ENCODE measurements around the gene GOLIM4.
"Not testable (repeated sequence)": the region's sequence is repeated elsewhere in the genome, so short reads cannot be mapped to it uniquely, and the experiment has no call there.

Gene GOLIM4

DNA sequence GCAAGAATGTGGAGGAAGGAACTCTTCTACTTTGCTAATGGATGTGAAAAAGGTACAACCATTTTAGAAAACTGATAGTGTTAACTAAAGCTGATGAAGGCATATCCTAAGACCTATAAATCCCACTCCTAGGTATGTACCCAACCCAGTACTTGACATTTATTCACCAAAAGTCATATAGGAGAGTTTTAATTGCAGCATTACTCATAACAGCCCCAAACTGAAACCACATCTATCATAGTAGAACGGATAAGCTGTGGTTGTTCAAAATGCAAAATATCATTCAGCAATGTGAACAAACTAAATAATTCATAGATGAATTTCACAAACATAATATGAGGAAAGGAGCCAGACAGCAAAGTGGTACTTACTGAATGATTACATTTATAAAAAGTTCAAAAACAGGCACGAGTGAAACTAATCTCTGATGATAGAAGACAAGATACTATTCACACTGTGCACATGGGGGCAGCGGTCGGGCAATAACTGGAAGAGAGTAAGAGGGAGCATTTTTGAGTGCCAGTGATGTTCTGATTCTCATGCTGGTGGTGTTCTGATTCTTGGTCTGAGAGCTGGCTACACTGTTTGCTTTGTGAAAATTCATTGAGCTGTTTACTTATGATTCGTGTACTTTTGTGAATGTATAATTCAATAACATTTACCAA lies 34.3 kb downstream of the GOLIM4 start:
- TF ChIP-seq, protein P1, sequence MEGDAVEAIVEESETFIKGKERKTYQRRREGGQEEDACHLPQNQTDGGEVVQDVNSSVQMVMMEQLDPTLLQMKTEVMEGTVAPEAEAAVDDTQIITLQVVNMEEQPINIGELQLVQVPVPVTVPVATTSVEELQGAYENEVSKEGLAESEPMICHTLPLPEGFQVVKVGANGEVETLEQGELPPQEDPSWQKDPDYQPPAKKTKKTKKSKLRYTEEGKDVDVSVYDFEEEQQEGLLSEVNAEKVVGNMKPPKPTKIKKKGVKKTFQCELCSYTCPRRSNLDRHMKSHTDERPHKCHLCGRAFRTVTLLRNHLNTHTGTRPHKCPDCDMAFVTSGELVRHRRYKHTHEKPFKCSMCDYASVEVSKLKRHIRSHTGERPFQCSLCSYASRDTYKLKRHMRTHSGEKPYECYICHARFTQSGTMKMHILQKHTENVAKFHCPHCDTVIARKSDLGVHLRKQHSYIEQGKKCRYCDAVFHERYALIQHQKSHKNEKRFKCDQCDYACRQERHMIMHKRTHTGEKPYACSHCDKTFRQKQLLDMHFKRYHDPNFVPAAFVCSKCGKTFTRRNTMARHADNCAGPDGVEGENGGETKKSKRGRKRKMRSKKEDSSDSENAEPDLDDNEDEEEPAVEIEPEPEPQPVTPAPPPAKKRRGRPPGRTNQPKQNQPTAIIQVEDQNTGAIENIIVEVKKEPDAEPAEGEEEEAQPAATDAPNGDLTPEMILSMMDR (IDR thresholded peaks at IDR 0.05; ENCODE audit: insufficient read depth, low read length, poor library complexity, severe bottlenecking) = no peak
- DNase-seq (ENCODE audit: extremely low read depth, insufficient read length) = peak; percentile 24
- Histone ChIP-seq H3K4me3 (replicated peaks; ENCODE audit: low read depth, low read length) (peak overlapping the region; percentile 36), H3K27me3 (replicated peaks; ENCODE audit: control insufficient read depth, insufficient read depth, low read length) (no peaks in the 10 kb centered on the region), H3K36me3 (ENCODE audit: control insufficient read depth, insufficient read depth, low read length) (no peaks in the 10 kb centered on the region)

DNA sequence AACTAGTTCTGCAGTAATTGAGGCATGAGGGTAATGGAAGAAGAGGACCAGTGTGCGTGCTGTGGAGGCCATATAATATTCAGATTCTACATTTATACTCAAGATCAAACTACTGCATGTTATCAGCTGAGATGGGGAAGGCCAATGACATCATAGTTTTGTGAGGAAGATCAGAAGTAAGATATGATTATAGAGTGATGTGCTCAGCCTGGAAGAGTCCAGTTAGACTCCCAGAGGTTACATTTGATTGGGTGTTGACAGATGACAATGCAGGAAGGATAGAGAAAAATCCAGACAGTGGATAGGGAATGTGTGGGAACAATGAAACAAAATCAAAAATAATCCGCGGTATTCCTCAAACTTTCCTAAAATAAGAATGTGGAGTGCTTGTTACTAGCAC lies 35.4 kb downstream of the GOLIM4 start:
- Histone ChIP-seq H3K4me3 (replicated peaks; ENCODE audit: low read depth, low read length) (no peak overlapping the region), H3K36me3 (ENCODE audit: control insufficient read depth, insufficient read depth, low read length) (no peaks in the 10 kb centered on the region), H3K27me3 (replicated peaks; ENCODE audit: control insufficient read depth, insufficient read depth, low read length) (no peaks in the 10 kb centered on the region)
- DNase-seq (ENCODE audit: extremely low read depth, insufficient read length) = no peak
- TF ChIP-seq, protein P1 (IDR thresholded peaks at IDR 0.05; ENCODE audit: insufficient read depth, low read length, poor library complexity, severe bottlenecking) = no peak

DNA sequence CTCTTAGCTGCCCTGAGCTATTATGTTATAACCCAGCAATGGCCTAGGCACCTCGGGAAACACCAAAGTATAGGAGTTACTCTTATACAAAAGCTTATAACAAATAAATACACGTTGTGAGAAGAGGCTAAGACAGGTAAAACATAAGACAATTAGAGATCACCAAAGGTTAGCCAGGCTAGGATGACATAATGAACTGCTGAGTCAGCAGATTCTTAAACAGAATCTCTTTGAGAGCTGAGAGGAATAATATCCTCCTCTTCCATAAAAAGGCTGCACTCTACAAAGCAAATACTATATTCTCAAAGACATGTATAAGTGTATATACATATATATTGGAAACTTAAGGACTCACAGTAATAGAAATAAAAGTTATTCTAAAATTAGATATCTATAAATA lies 37.2 kb downstream of the GOLIM4 start:
- no peak overlapping the region for H3K4me3 ChIP-seq (replicated peaks; ENCODE audit: low read depth, low read length)
- no peak for DNase-seq (ENCODE audit: extremely low read depth, insufficient read length)
- TF ChIP-seq, protein P1 (IDR thresholded peaks at IDR 0.05; ENCODE audit: insufficient read depth, low read length, poor library complexity, severe bottlenecking) = no peak
- H3K27me3 ChIP-seq (replicated peaks; ENCODE audit: control insufficient read depth, insufficient read depth, low read length) = no peaks in the 10 kb centered on the region
- no peaks in the 10 kb centered on the region for H3K36me3 ChIP-seq (ENCODE audit: control insufficient read depth, insufficient read depth, low read length)

DNA sequence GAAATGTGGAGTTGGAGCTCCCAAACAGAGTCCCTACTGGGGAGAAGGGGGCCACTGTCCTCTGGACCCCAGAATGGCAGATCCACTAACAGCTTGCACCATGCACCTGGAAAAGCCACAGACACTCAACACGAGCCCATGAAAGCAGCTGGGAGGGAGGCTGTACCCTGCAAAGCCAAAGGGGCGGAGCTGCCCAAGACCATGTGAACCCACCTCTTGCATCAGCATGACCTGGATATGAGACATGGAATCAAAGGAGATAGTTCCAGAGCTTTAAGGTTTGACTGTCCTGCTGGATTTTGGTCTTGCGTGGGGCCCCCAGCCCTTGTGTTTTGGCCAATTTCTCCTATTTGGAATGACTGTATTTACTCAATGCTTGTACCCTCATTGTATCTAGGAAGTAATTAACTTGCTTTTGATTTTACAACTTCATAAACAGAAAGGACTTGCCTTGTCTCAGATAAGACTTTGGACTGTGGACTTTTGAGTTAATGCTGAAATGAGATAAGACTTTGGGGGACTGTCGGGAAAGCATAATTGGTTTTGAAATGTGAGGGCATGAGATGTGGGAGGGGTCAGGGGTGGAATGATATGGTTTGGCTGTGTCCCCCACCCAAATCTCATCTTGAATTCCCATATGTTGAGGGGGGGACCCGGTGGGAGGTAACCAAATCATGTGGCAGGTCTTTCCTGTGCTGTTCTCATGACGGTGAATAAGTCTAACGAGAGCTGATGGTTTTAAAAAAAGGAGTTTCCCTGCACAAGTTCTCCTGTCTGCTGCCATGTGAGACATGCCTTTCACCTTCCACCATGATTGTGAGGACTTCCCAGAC lies 39.1 kb downstream of the GOLIM4 start:
- H3K4me3 ChIP-seq (replicated peaks; ENCODE audit: low read depth, low read length); DNase-seq (ENCODE audit: extremely low read depth, insufficient read length); H3K36me3 ChIP-seq (ENCODE audit: control insufficient read depth, insufficient read depth, low read length); H3K27me3 ChIP-seq (replicated peaks; ENCODE audit: control insufficient read depth, insufficient read depth, low read length): not testable (repeated sequence)

DNA sequence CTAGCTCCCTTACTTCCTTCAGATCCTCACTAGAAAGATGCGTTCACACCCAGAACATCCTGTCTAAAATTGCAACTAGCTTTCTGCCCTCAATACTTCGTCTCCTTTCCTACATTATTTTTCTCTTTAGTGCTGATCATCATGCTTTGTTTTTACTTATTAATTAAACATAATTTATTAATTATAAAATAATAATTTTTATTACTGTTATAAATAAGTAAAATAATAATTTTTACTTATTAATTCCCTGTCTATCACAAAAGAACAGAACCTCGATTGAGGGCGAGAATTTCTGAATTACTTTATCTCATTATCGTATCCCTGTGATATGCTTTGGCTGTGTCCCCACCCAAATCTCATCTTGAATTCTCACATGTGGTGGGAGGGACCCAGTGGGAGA lies 41.3 kb downstream of the GOLIM4 start:
- H3K4me3 ChIP-seq (replicated peaks; ENCODE audit: low read depth, low read length) = no peak overlapping the region
- no peaks in the 10 kb centered on the region for H3K36me3 ChIP-seq (ENCODE audit: control insufficient read depth, insufficient read depth, low read length)
- no peaks in the 10 kb centered on the region for H3K27me3 ChIP-seq (replicated peaks; ENCODE audit: control insufficient read depth, insufficient read depth, low read length)
- TF ChIP-seq, protein P1 (IDR thresholded peaks at IDR 0.05; ENCODE audit: insufficient read depth, low read length, poor library complexity, severe bottlenecking) = no peak
- DNase-seq (ENCODE audit: extremely low read depth, insufficient read length) = no peak

DNA sequence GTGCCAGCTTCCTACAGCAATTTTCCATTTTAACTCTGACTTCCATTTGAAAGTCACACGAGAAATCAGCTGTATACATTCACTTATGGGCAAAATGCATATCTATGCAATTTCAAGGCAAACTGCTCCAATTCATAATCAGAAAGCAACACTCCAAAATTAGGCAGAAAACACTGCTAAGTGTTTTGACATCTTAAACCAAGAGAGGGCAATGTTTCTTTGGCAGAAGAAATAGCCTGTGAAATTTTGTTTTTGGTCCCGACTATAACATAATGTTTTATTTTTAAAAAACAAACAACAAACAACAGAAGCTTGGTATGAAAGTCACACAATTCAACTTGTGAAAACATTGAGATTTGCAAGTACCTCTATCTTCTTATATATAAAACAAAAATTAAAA lies 42.6 kb downstream of the GOLIM4 start:
- DNase-seq (ENCODE audit: extremely low read depth, insufficient read length) = no peak
- Histone ChIP-seq H3K36me3 (ENCODE audit: control insufficient read depth, insufficient read depth, low read length) (no peaks in the 10 kb centered on the region), H3K27me3 (replicated peaks; ENCODE audit: control insufficient read depth, insufficient read depth, low read length) (no peaks in the 10 kb centered on the region), H3K4me3 (replicated peaks; ENCODE audit: low read depth, low read length) (no peak overlapping the region)
- TF ChIP-seq, protein P1 (IDR thresholded peaks at IDR 0.05; ENCODE audit: insufficient read depth, low read length, poor library complexity, severe bottlenecking) = peak; percentile 33

All from GM06990 (cell line).